NCI-H82 treated with DMSO at 0.1 percent for 48 hours (cell line): ENCODE measurements around the gene TTC27.
"Not testable (repeated sequence)": the region's sequence is repeated elsewhere in the genome, so short reads cannot be mapped to it uniquely, and the experiment has no call there.

Experiments
- DNase-seq: peaks from one replicate; lab custom pipeline; 2025; ENCODE audit not compliant: unreplicated experiment; lab: John Stamatoyannopoulos, UW

Gene TTC27

GRCh38 chr2:32719430-32719829 lies 91.6 kb downstream of the TTC27 start:
- no peak for DNase-seq

GRCh38 chr2:32719933-32720716 lies 92.3 kb downstream of the TTC27 start:
- DNase-seq: no peak

- no peak for DNase-seq
Observed at GRCh38 chr2:32720771-32721170, 92.9 kb downstream of the TTC27 start.

- DNase-seq: no peak
Observed at GRCh38 chr2:32721376-32721775, 93.5 kb downstream of the TTC27 start.

GRCh38 chr2:32723467-32724079 lies 95.7 kb downstream of the TTC27 start:
- no peak for DNase-seq

- not testable (repeated sequence) for DNase-seq
Observed at GRCh38 chr2:32726678-32727077, 98.8 kb downstream of the TTC27 start.

- DNase-seq: no peak
Observed at GRCh38 chr2:32727157-32727556, 99.3 kb downstream of the TTC27 start.

- not testable (repeated sequence) for DNase-seq
Observed at GRCh38 chr2:32730958-32731357, 103.1 kb downstream of the TTC27 start.

GRCh38 chr2:32732120-32732519 lies 104.3 kb downstream of the TTC27 start:
- DNase-seq: no peak

- no peak for DNase-seq
Observed at GRCh38 chr2:32732912-32733472, 105.1 kb downstream of the TTC27 start.

GRCh38 chr2:32735348-32735747 lies 107.5 kb downstream of the TTC27 start:
- no peak for DNase-seq

GRCh38 chr2:32738939-32739338 lies 111.1 kb downstream of the TTC27 start:
- DNase-seq: no peak

- no peak for DNase-seq
Observed at GRCh38 chr2:32739664-32740063, 111.8 kb downstream of the TTC27 start.

- DNase-seq: no peak
Observed at GRCh38 chr2:32741575-32741974, 113.7 kb downstream of the TTC27 start.

- no peak for DNase-seq
Observed at GRCh38 chr2:32742376-32742775, 114.5 kb downstream of the TTC27 start.

- DNase-seq: no peak
Observed at GRCh38 chr2:32743480-32744236, 115.8 kb downstream of the TTC27 start.

- DNase-seq: no peak
Observed at GRCh38 chr2:32745191-32745590, 117.3 kb downstream of the TTC27 start.

- DNase-seq: no peak
Observed at GRCh38 chr2:32745675-32746074, 117.8 kb downstream of the TTC27 start.

- DNase-seq: no peak
Observed at GRCh38 chr2:32746669-32747068, 118.8 kb downstream of the TTC27 start.

GRCh38 chr2:32748158-32748557 lies 120.3 kb downstream of the TTC27 start:
- no peak for DNase-seq

- DNase-seq: no peak
Observed at GRCh38 chr2:32750880-32751279, 123.0 kb downstream of the TTC27 start.

GRCh38 chr2:32752205-32752604 lies 124.4 kb downstream of the TTC27 start:
- no peak for DNase-seq
